HG02588 (cell line): Measurements from ENCODE around the gene COX7A1.
"Not testable (repeated sequence)": the region's sequence is repeated elsewhere in the genome, so short reads cannot be mapped to it uniquely, and the experiment has no call there.

Experiments used
- ATAC-seq: cut with Tn5 transposase; IDR thresholded peaks from one replicate; pipeline ENCODE4 v1.9.1; 2021; ENCODE audit warnings: mild to moderate bottlenecking, moderate library complexity; ENCODE audit not compliant: unreplicated experiment

The COX7A1 gene

GRCh38 chr19:36152352-36153091, at the start of gene COX7A1:
Gene COX7A1 (minus strand): TSS chr19:36152447. CDS start chr19:36152407, 40 bp downstream.
- ATAC-seq, result no peak

- ATAC-seq, result no peak
Observed at GRCh38 chr19:36201684-36202083, 49.4 kb upstream of the COX7A1 start.

GRCh38 chr19:36198119-36198518, 45.9 kb upstream of the COX7A1 start:
- ATAC-seq, result no peak

- ATAC-seq, result no peak
Observed at GRCh38 chr19:36196249-36196648, 44.0 kb upstream of the COX7A1 start.

- not testable (repeated sequence) for ATAC-seq
Observed at GRCh38 chr19:36186722-36187121, 34.5 kb upstream of the COX7A1 start.

- ATAC-seq, result no peak
Observed at GRCh38 chr19:36183245-36183628, 31.0 kb upstream of the COX7A1 start.

- ATAC-seq, result no peak
Observed at GRCh38 chr19:36182612-36183244, 30.5 kb upstream of the COX7A1 start.

GRCh38 chr19:36179077-36179476, 26.8 kb upstream of the COX7A1 start:
- not testable (repeated sequence) for ATAC-seq

GRCh38 chr19:36173846-36174245, 21.6 kb upstream of the COX7A1 start:
- ATAC-seq, result not testable (repeated sequence)

GRCh38 chr19:36172852-36173251, 20.6 kb upstream of the COX7A1 start:
- no peak for ATAC-seq

GRCh38 chr19:36169084-36169760, 17.0 kb upstream of the COX7A1 start:
- no peak for ATAC-seq

- no peak for ATAC-seq
Observed at GRCh38 chr19:36163813-36164212, 11.6 kb upstream of the COX7A1 start.

GRCh38 chr19:36160821-36161596, 8.8 kb upstream of the COX7A1 start:
- no peak for ATAC-seq

GRCh38 chr19:36153126-36153525, 879 bp upstream of the COX7A1 start:
- ATAC-seq, result no peak

GRCh38 chr19:36152019-36152351, 262 bp downstream of the COX7A1 start:
- no peak for ATAC-seq

GRCh38 chr19:36151144-36152018, 866 bp downstream of the COX7A1 start:
- ATAC-seq, result no peak

GRCh38 chr19:36150586-36150985, 1.7 kb downstream of the COX7A1 start:
- no peak for ATAC-seq

- ATAC-seq, result no peak
Observed at GRCh38 chr19:36149673-36150406, 2.4 kb downstream of the COX7A1 start.

- ATAC-seq, result no peak
Observed at GRCh38 chr19:36144624-36145023, 7.6 kb downstream of the COX7A1 start.

GRCh38 chr19:36142496-36142895, 9.8 kb downstream of the COX7A1 start:
- no peak for ATAC-seq
